PFSK-1 (cell line): ENCODE measurements around the gene MPIG6B.

Source experiments
- POLR2AphosphoS5 ChIP-seq: IDR thresholded peaks from 2 replicates; pipeline ENCODE4 v1.6.1; 2012; ENCODE audit warnings: low read depth, mild to moderate bottlenecking, control low read depth, low read length, moderate library complexity
- SIN3A ChIP-seq: IDR thresholded peaks from 2 replicates; pipeline ENCODE4 v1.6.1; 2012; ENCODE audit warnings: mild to moderate bottlenecking, low read length, moderate library complexity, borderline replicate concordance; ENCODE audit not compliant: insufficient read depth
- TAF1 ChIP-seq: IDR thresholded peaks from 2 replicates; pipeline ENCODE4 v1.6.1; 2012; ENCODE audit warnings: low read length, control low read depth, borderline replicate concordance; ENCODE audit not compliant: insufficient read depth
- TF ChIP-seq, protein P1 (sequence below), 2 experiments: IDR thresholded peaks; 2 replicates each; pipeline versions ENCODE4 v1.6.1 to v1.8.0; 2011 to 2012; ENCODE audit warnings: low read depth in 2 of 2, low read length in 2 of 2, control low read depth in 1 of 2, inconsistent platforms in 1 of 2, mild to moderate bottlenecking in 1 of 2, moderate library complexity in 1 of 2; ENCODE audit not compliant: insufficient read depth in 1 of 2

DNA sequence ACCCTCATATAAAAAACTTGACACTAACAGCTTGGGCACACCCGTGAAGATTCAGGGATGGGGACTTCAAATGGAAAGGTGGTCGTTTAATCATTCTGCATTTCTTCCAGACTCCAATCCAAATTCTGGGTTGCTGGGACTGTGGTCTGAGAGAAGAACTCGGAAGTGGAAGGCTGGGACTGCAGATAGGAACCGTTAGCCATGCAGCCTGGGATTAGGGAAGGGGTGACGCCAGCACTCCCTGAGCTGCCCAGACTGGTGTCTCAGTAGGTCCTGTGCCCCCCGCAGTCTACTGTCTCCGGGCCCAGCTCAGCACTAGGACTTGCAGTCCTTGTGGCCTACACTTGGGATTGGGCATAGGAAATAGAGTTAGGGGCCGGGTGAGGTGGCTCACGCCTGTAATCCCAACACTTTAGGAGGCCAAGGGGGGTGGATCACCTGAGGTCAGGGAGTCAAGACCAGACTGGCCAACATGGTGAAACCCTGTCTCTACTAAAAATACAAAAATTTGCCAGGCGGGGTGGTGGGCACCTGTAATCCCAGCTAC lies 13.7 kb downstream of the MPIG6B start:
- TF ChIP-seq TAF1 (no peak), POLR2AphosphoS5 (no peak), SIN3A (no peak)
- TF ChIP-seq, protein P1, sequence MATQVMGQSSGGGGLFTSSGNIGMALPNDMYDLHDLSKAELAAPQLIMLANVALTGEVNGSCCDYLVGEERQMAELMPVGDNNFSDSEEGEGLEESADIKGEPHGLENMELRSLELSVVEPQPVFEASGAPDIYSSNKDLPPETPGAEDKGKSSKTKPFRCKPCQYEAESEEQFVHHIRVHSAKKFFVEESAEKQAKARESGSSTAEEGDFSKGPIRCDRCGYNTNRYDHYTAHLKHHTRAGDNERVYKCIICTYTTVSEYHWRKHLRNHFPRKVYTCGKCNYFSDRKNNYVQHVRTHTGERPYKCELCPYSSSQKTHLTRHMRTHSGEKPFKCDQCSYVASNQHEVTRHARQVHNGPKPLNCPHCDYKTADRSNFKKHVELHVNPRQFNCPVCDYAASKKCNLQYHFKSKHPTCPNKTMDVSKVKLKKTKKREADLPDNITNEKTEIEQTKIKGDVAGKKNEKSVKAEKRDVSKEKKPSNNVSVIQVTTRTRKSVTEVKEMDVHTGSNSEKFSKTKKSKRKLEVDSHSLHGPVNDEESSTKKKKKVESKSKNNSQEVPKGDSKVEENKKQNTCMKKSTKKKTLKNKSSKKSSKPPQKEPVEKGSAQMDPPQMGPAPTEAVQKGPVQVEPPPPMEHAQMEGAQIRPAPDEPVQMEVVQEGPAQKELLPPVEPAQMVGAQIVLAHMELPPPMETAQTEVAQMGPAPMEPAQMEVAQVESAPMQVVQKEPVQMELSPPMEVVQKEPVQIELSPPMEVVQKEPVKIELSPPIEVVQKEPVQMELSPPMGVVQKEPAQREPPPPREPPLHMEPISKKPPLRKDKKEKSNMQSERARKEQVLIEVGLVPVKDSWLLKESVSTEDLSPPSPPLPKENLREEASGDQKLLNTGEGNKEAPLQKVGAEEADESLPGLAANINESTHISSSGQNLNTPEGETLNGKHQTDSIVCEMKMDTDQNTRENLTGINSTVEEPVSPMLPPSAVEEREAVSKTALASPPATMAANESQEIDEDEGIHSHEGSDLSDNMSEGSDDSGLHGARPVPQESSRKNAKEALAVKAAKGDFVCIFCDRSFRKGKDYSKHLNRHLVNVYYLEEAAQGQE (IDR thresholded peaks at IDR 0.05; ENCODE audit: insufficient read depth in 1 of 2, low read depth in 2 of 2, low read length in 2 of 2), result no peak
